SH-SY5Y (cell line): ENCODE data around the gene FBRS.

ENCODE experiments used
- GATA2 ChIP-seq: IDR thresholded peaks from 2 replicates; pipeline ENCODE4 v1.6.1; 2011; ENCODE audit warnings: mild to moderate bottlenecking, low read depth, low read length
- GATA3 ChIP-seq: IDR thresholded peaks from 2 replicates; pipeline ENCODE4 v1.6.1; 2011; ENCODE audit warnings: low read depth, mild to moderate bottlenecking, low read length, moderate library complexity

FBRS gene

GRCh38 chr16:30668393-30668792 is 10.2 kb downstream of the FBRS start:
- TF ChIP-seq GATA2 = no peak
- no peak for TF ChIP-seq GATA3

DNA sequence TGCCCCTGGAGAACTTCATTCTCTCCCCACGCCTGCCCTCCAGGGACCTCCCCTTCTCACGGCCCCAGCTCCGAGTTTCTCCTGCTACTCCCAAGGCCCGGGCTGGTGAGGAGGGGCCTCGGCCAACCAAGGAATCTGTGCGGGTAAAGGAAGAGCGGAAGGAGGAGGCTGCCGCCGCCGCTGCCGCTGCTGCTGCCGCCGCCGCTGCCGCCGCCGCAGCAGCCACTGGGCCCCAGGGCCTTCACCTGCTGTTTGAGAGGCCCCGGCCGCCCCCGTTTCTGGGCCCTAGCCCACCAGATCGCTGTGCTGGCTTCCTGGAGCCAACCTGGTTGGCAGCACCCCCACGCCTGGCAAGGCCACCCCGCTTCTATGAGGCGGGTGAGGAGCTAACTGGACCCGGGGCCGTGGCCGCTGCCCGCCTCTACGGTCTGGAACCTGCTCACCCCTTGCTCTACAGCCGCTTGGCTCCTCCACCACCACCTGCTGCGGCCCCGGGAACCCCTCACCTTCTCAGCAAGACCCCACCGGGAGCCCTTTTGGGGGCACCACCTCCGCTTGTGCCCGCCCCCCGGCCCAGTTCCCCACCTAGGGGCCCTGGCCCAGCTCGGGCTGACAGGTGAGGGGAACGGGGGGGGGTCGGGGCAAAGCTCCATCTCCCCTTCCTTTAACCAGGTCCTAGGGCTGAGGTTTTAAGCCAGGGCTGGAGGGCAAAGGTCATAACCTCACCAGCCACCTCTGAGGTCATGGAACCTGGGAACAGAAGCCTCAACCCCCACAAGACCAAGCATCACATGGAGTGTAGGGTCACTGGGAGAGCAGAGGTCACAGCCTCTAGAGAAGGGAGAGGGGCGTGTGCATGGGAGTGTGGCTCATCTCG is 11.0 kb downstream of the FBRS start:
- TF ChIP-seq GATA2 (no peak), GATA3 (no peak)

DNA sequence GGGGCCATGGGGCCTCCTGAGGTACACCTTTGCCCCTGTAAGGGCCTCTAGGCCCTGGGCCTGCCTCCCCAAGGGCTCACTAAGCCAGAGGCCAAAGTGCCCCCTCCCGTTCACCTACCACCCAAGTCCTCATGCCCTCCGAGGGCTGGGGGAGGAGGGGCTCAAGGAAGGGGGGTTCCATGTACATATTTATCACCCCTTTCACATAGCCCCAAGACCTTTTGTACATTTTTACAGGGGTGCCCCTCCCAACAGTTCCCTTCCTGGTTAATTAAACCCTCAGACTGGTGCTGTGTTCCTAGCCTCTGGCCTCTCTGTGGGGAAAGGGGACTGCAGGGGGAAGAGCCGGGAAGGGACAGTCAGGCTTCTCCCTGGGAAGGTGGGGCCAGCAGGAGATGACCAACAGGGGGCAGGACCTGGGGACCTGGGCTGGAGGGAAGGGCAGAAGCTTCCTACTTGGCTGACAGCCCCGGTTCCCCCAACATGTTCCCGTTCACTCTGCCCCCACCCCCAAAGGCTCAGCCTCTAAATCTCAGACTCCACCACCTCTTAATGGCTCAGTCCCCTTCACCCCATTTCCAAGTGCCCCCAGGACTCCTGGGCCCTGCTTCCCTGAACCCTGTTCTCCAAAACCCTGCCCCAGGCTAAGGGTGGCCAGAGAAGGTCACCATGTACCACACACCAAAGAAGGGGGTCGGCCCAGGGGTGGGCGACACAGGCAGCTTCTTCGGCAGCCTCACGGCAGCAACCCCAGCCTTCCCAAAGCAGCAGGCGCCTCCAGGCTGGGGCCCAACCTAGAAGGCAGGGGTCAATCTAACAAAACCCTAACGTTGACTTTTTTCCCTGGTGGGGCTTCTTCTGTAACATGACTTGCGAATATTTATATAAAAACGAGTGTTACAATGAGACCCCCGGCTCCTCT is 11.9 kb downstream of the FBRS start:
- no peak for TF ChIP-seq GATA2
- TF ChIP-seq GATA3 = no peak

- TF ChIP-seq GATA3 = no peak
- no peak for TF ChIP-seq GATA2
Observed at GRCh38 chr16:30675143-30675542, 16.9 kb downstream of the FBRS start.

DNA sequence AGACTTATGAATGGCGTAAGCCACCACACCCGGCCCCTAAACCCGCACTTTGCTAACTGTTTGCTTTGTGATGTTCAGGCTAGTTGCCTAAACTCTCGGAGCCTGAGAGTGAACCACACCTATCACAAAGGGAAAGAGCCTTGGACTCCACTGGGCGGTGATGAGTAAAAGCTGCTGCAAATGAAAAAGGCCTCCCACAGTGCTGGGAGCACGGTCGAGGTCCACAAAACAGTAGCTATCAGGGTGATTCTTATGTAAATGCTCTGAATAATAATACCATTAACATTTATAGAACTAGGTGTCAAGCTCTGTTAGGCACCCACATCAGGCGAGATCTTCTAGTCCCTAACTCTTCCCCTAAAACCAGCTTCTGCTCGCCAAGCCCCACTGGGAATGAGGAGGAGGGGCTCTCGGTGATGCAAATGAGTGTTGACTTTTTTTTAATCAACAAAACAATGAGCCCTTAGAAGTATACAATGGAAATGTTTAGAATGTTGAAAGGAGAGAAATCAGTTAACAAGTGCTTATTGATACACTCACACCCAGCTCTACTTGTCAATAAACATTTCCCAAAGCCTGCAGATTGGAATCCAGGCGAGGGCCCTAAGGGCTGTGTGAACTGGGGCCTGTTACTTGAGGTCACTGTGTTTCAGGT is 19.8 kb downstream of the FBRS start:
- TF ChIP-seq GATA3 (no peak), GATA2 (no peak)

GRCh38 chr16:30678586-30678970 is 20.3 kb downstream of the FBRS start:
- no peak for TF ChIP-seq GATA3
- no peak for TF ChIP-seq GATA2

GRCh38 chr16:30680326-30680725 is 22.1 kb downstream of the FBRS start:
- no peak for TF ChIP-seq GATA3
- no peak for TF ChIP-seq GATA2

GRCh38 chr16:30688701-30689100 is 30.5 kb downstream of the FBRS start:
- TF ChIP-seq GATA3 (no peak), GATA2 (no peak)

DNA sequence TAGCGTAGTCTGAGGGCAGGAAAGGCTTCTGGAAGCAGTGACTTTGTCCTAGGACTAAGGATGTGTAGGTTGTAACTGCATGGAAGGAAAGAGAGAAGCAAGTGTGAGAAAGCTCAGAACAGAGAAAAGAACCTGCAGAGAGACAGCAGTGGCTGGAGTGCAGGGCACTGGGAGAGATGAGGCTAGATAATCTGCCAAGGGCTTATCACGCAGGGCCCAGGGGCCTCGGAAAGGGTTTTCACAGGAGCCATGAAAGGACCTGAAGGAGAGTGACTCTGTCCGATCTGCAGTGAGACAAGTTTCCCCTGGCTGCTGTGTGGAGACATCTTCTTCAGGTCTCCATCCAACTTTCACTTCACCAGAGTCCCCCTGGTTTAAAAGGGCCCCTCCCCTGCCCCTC is 33.7 kb downstream of the FBRS start:
- TF ChIP-seq GATA2 (no peak), GATA3 (no peak)

DNA sequence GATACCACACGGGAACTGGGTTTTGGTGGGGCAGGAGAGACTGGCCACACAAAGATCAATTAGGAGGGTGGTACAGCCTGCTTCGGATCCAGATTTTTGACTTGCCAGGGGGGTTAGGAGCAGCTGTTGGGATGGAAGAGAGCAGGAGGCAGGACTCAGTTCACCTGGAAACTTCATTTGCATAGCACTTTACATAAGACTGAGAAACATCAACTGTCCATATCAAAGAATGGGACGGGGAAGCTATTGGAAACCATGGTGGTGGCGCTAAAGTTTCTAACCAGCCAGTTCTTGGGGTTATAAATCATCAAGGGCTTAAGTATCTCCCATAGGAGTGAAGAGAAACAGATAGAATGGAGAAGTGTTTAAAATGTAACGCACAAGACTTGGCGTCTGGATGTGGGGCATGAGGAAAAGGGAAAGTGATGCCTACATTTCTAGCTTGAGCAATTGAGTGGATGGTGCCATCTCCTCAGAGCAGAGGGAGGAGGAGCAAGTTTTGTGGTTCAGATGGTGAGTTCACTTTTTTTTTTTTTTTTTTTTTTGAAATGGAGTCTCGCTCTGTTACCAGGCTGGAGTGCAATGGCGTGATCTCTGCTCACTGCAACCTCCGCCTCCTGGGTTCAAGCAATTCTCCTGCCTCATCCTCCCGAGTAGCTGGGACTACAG is 34.3 kb downstream of the FBRS start:
- no peak for TF ChIP-seq GATA2
- no peak for TF ChIP-seq GATA3

DNA sequence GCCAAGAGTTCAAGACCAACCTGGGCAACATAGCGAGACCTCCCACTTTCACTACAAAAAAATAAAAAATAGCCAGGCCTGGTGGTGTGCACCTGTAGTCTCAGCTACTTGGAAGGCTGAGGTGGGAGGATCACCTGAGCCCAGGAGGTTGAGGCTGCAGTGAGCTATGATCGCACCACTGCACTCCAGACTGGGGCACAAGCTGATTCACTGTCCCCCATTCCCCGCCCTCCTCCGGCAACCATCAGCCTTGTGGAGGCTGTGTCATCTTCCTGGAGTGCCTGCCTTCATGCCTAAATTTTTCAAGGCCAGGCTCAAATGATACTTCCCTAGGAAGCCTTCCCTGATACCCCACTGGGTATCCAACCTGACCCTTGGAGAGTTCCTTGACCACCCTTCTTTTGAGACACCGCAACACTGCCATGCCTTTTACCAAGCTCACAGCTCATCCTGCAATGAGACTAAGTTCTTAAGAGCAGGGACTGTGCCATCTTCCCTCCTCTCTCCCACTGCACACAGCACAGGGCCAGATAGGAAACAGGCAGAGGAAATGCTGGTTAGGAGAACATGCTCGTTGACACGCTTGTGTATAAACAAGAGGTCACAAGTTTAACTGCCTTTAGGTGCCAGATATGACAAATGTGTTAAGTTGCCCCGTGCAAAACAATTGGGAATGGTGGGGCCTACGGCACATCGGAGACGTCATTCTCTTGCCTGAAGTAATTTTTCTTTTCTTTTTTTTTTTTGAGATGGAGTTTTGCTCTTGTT is 36.9 kb downstream of the FBRS start:
- no peak for TF ChIP-seq GATA3
- TF ChIP-seq GATA2 = no peak

DNA sequence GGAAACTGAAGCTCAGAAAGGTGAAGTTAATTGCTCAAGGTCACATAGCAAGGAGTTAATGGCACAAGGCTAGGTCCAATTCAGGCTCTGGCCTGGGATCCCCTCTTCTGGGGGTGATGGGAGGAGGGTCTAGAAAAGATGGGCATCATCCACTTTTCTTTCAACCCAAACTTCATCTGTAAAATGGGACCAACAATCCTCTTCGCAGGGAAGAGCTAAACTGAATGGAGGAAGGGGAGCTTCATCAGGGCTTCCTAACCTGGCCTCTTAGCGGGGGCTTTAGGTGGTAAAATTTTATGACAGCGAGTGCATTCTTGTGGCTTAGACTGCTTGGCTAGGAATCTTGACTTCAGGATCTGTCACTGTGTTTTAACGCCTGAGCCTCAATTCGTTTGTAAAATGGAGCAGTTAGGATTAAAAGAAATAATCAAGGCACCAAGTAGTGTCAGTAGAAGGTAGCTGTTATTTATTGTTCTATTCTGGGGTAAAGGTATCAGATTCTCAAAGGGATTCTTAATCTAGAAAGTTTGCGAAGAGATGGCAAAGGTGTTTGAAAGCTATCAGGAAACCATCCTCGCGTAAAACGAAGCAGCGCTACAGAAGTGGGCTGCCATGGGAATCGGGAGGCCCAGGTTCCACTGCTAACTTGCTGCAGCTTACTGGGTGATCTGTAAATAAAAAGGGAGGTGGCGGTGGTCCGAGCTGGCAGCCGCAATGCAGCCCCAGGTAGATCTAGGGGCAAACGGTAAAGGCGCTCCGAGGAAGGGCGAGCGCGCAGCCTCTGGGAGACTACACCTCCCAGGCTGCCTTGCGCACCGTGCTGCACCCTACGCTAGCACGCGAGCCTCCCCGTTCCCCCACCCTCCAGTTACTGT is 39.3 kb downstream of the FBRS start:
- TF ChIP-seq GATA2 (no peak), GATA3 (no peak)
